SK-N-SH (cell line): ENCODE data around the gene PLEKHH1.

ENCODE experiments used
- CTCF ChIP-seq: fragments of 200-600 bp; sonication (generic); IDR thresholded peaks from 2 replicates; pipeline ENCODE4 v1.6.1; 2017; ENCODE audit warnings: antibody characterized with exemption, mild to moderate bottlenecking, moderate library complexity
- YY1 ChIP-seq: IDR thresholded peaks from 2 replicates; pipeline ENCODE4 v1.4.0; 2012; ENCODE audit warnings: low read depth, mild to moderate bottlenecking

GRCh38 chr14:67532998-67533753 lies at the start of gene PLEKHH1:
- TF ChIP-seq CTCF (no peak), YY1 (no peak)
